SK-N-SH (cell line): ENCODE results near the gene SMCO2. TPM values are rescaled to one million over a fixed set of nuclear protein-coding genes. Genes with fewer than 3 reads are reported as not detected.

Source experiments
- CTCF ChIA-PET: fragments of 300-600, 350-600 bp; formaldehyde crosslinking; extraction: SDS; loops from one replicate; lab custom pipeline; 2021; lab: Yijun Ruan, JAX
- POLR2A ChIA-PET: fragments of 350-600 bp; sonication (Branson Sonifier 250); formaldehyde crosslinking; extraction: SDS; loops from one replicate; lab custom pipeline; 2020; ENCODE audit warnings: antibody characterized with exemption, inconsistent platforms; lab: Yijun Ruan, JAX
- DNase-seq: peaks from one replicate; pipeline ENCODE4 v3.0.0; 2012
- H2AFZ ChIP-seq: fragments of 200-600 bp; sonication (generic); 2 replicates; pipeline ENCODE4 v1.8.1; 2016; ENCODE audit warnings: antibody characterized with exemption, mild to moderate bottlenecking, low read depth
- H3F3A ChIP-seq: fragments of 200-600 bp; sonication (generic); replicated peaks from 2 replicates; pipeline ENCODE3; 2016; ENCODE audit warnings: antibody characterized with exemption, mild to moderate bottlenecking; ENCODE audit not compliant: insufficient read depth
- H3K27ac ChIP-seq, 2 experiments: fragments of 200-500 bp in 1 of 2; fragments of 200-600 bp in 1 of 2; sonication (Bioruptor generic) in 1 of 2; sonication (generic), shearing (Covaris generic) in 1 of 2; 2 replicates each; pipeline versions ENCODE4 v1.5.1 to v1.6.1; 2014 to 2016; ENCODE audit warnings: low read depth in 2 of 2, inconsistent platforms in 1 of 2, low read length in 1 of 2, mild to moderate bottlenecking in 1 of 2, mixed read lengths in 1 of 2
- H3K27me3 ChIP-seq: fragments of 200-600 bp; sonication (generic), shearing (Covaris generic); 2 replicates; pipeline ENCODE4 v1.6.1; 2016; ENCODE audit warnings: mixed run types; ENCODE audit not compliant: insufficient read depth
- H3K36me3 ChIP-seq, 2 experiments: fragments of 200-500 bp in 1 of 2; fragments of 200-600 bp in 1 of 2; sonication (Bioruptor generic) in 1 of 2; sonication (generic) in 1 of 2; replicated peaks in 1 of 2; 2 replicates each; pipeline versions ENCODE3 to v1.5.1; 2014 to 2016; ENCODE audit warnings: low read length in 1 of 2, mild to moderate bottlenecking in 1 of 2; ENCODE audit not compliant: insufficient read depth in 2 of 2, control insufficient read depth in 1 of 2
- H3K4me1 ChIP-seq, 2 experiments: fragments of 200-500 bp in 1 of 2; fragments of 200-600 bp in 1 of 2; sonication (Bioruptor generic) in 1 of 2; sonication (generic), shearing (Covaris generic) in 1 of 2; 2 replicates each; pipeline versions ENCODE4 v1.5.1 to v1.6.1; 2014 to 2016; ENCODE audit warnings: low read depth in 1 of 2, low read length in 1 of 2, mixed run types in 1 of 2; ENCODE audit not compliant: insufficient read depth in 2 of 2, control insufficient read depth in 1 of 2
- H3K4me2 ChIP-seq: fragments of 200-600 bp; sonication (generic), shearing (Covaris generic); 2 replicates; pipeline ENCODE4 v1.6.1; 2017; ENCODE audit warnings: mixed run types
- H3K4me3 ChIP-seq, 2 experiments: fragments of 200-500 bp in 1 of 2; fragments of 200-600 bp in 1 of 2; sonication (Bioruptor generic) in 1 of 2; sonication (generic), shearing (Covaris generic) in 1 of 2; 2 replicates each; pipeline versions ENCODE4 v1.5.1 to v1.8.1; 2014 to 2016; ENCODE audit warnings: low read depth in 2 of 2, inconsistent platforms in 1 of 2, low read length in 1 of 2, mild to moderate bottlenecking in 1 of 2, mixed read lengths in 1 of 2, moderate library complexity in 1 of 2
- H3K79me2 ChIP-seq: fragments of 200-600 bp; sonication (generic); 2 replicates; pipeline ENCODE4 v1.8.1; 2017; ENCODE audit warnings: mild to moderate bottlenecking; ENCODE audit not compliant: insufficient read depth
- H3K9ac ChIP-seq: fragments of 200-600 bp; sonication (generic); 2 replicates; pipeline ENCODE4 v1.6.1; 2017; ENCODE audit warnings: mixed run types
- H3K9me2 ChIP-seq: fragments of 200-600 bp; sonication (generic); 2 replicates; pipeline ENCODE4 v1.6.1; 2017; ENCODE audit warnings: mixed run types
- H3K9me3 ChIP-seq: fragments of 200-600 bp; sonication (generic); 2 replicates; pipeline ENCODE4 v1.6.1; 2017; ENCODE audit warnings: mixed run types, mild to moderate bottlenecking, moderate library complexity
- H4K20me1 ChIP-seq: fragments of 200-600 bp; sonication (generic); 2 replicates; pipeline ENCODE4 v1.6.1; 2017; ENCODE audit warnings: mild to moderate bottlenecking, mixed run types; ENCODE audit not compliant: insufficient read depth
- CHD2 ChIP-seq: fragments of 150-350 bp; IDR thresholded peaks from 2 replicates; pipeline ENCODE4 v1.6.1; 2018; ENCODE audit warnings: low read length; ENCODE audit not compliant: partially characterized antibody
- CTCF ChIP-seq: fragments of 200-600 bp; sonication (generic); IDR thresholded peaks from 2 replicates; pipeline ENCODE4 v1.6.1; 2017; ENCODE audit warnings: antibody characterized with exemption, mild to moderate bottlenecking, moderate library complexity
- ELF1 ChIP-seq: IDR thresholded peaks from 2 replicates; pipeline ENCODE4 v1.4.0; 2012
- EP300 ChIP-seq, 2 experiments: IDR thresholded peaks; 2 replicates each; pipeline versions ENCODE4 v1.4.0 to v1.6.1; 2012; ENCODE audit warnings: borderline replicate concordance in 1 of 2, low read depth in 1 of 2, low read length in 1 of 2
- EZH2phosphoT487 ChIP-seq: fragments of 200-600 bp; sonication (generic); IDR thresholded peaks from 2 replicates; pipeline ENCODE4 v1.6.1; 2017; ENCODE audit warnings: low read depth, mixed run types, mild to moderate bottlenecking, antibody characterized with exemption, moderate library complexity, borderline replicate concordance
- GABPA ChIP-seq: IDR thresholded peaks from 2 replicates; pipeline ENCODE4 v1.4.0; 2012; ENCODE audit warnings: low read depth, mild to moderate bottlenecking
- GATA2 ChIP-seq: sonication (generic); formaldehyde crosslinking; IDR thresholded peaks from 2 replicates; pipeline ENCODE4 v1.5.0; 2020; ENCODE audit warnings: mild to moderate bottlenecking, missing genetic modification reagents
- JUND ChIP-seq: IDR thresholded peaks from 2 replicates; pipeline ENCODE4 v1.4.0; 2012
- MAX ChIP-seq: IDR thresholded peaks from 2 replicates; pipeline ENCODE4 v1.4.0; 2012; ENCODE audit warnings: low read depth
- NFIC ChIP-seq: IDR thresholded peaks from 2 replicates; pipeline ENCODE4 v1.4.0; 2012; ENCODE audit warnings: borderline replicate concordance
- POLR2AphosphoS5 ChIP-seq: IDR thresholded peaks from 2 replicates; pipeline ENCODE4 v1.6.1; 2012; ENCODE audit warnings: low read depth, low read length
- RAD21 ChIP-seq: IDR thresholded peaks from 2 replicates; pipeline ENCODE4 v1.6.1; 2012; ENCODE audit warnings: mild to moderate bottlenecking, low read length
- RFX5 ChIP-seq: IDR thresholded peaks from 2 replicates; pipeline ENCODE4 v1.6.1; 2012; ENCODE audit warnings: mild to moderate bottlenecking, improper control_type of control experiment, low read length
- RXRA ChIP-seq: IDR thresholded peaks from 2 replicates; pipeline ENCODE4 v1.4.0; 2012; ENCODE audit warnings: low read depth, mild to moderate bottlenecking, borderline replicate concordance
- SMC3 ChIP-seq: IDR thresholded peaks from 2 replicates; pipeline ENCODE4 v1.6.1; 2012; ENCODE audit warnings: low read depth, low read length, improper control_type of control experiment
- TAF1 ChIP-seq: IDR thresholded peaks from 2 replicates; pipeline ENCODE4 v1.6.1; 2012; ENCODE audit warnings: low read depth, mild to moderate bottlenecking, low read length, moderate library complexity, borderline replicate concordance
- YY1 ChIP-seq: IDR thresholded peaks from 2 replicates; pipeline ENCODE4 v1.4.0; 2012; ENCODE audit warnings: low read depth, mild to moderate bottlenecking
- WGBS: methylation state at CpG from one replicate; pipeline ENCODE4 v1.1.6; 2017; ENCODE audit warnings: low lambda C conversion rate; 5-methylcytosine and 5-hydroxymethylcytosine counted together
- polyA plus RNA-seq, 3 experiments: library from polyadenylated mRNA; depleted of rRNA; stranded (reverse); fragments of >200 nt; gene quantifications; 2 replicates each; pipeline ENCODE4 v1.2.3, GENCODE V29; 2012
- TF ChIP-seq, protein P1 (sequence below): IDR thresholded peaks from 2 replicates; pipeline ENCODE4 v1.4.0; 2012; ENCODE audit warnings: low read depth, borderline replicate concordance
- TF ChIP-seq, protein P2 (sequence below): IDR thresholded peaks from 2 replicates; pipeline ENCODE4 v1.6.1; 2012; ENCODE audit warnings: mild to moderate bottlenecking, low read depth, low read length, moderate library complexity
- TF ChIP-seq, protein P3 (sequence below): fragments of 150-350 bp; IDR thresholded peaks from 2 replicates; pipeline ENCODE4 v1.6.1; 2017; ENCODE audit warnings: antibody characterized with exemption, low read length, low read depth, borderline replicate concordance

Gene SMCO2
- polyA plus RNA-seq, 1 of the 3 experiments (the other 2 are of a cell fraction): 0.21 TPM

- peaks cover 6% of the 10 kb centered on the region; the same call in 1 of the 2 replicates for H4K20me1 ChIP-seq
- CTCF ChIA-PET: no interaction called here
- no peak for DNase-seq
- no peak overlapping the region for H3K4me3 ChIP-seq
- H3K27ac ChIP-seq: peak overlapping the region in 1 of 2 experiments; percentile 58; a peak in 2 of 4 replicates
- peaks cover 14% of the 10 kb centered on the region for H3F3A ChIP-seq
- POLR2A ChIA-PET: no interaction called here
- no peaks in the 10 kb centered on the region for H3K9me2 ChIP-seq
- H3K36me3 ChIP-seq: no peaks in the 10 kb centered on the region
- H3K4me1 ChIP-seq: peaks cover 17 to 45% of the 10 kb centered on the region in 2 experiments; a peak in 3 of 4 replicates
- H3K9me3 ChIP-seq: no peaks in the 10 kb centered on the region
- peaks cover 35% of the 10 kb centered on the region for H3K79me2 ChIP-seq
- no peak overlapping the region for H2AFZ ChIP-seq
- no peak overlapping the region for H3K4me2 ChIP-seq
- 96% methylated on average over 4 of the region's 4 CpGs for WGBS
- no peak overlapping the region for H3K9ac ChIP-seq
- H3K27me3 ChIP-seq: no peaks in the 10 kb centered on the region
- TF ChIP-seq POLR2AphosphoS5: no peak
- TF ChIP-seq EZH2phosphoT487: no peak
- TF ChIP-seq, protein P1, sequence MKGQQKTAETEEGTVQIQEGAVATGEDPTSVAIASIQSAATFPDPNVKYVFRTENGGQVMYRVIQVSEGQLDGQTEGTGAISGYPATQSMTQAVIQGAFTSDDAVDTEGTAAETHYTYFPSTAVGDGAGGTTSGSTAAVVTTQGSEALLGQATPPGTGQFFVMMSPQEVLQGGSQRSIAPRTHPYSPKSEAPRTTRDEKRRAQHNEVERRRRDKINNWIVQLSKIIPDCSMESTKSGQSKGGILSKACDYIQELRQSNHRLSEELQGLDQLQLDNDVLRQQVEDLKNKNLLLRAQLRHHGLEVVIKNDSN: no peak
- no peak for TF ChIP-seq GATA2
- TF ChIP-seq RXRA: no peak
- no peak for TF ChIP-seq CHD2
- TF ChIP-seq RAD21: no peak
- no peak for TF ChIP-seq NFIC
- TF ChIP-seq MAX: no peak
- TF ChIP-seq, all 33 proteins: peak for 0
These were observed 75.4 kb downstream of the SMCO2 start for GRCh38 chr12:27521981-27522380.

- peak overlapping the region; percentile 95 for H3K9ac ChIP-seq
- WGBS: 6% methylated on average over 6 of the region's 6 CpGs
- peak overlapping the region; percentile 93 to 95 for H3K27ac ChIP-seq
- H4K20me1 ChIP-seq: peaks cover 12% of the 10 kb centered on the region
- H3K4me1 ChIP-seq: peaks cover 17 to 38% of the 10 kb centered on the region in 2 experiments; a peak in 3 of 4 replicates
- peaks cover 0 to 3% of the 10 kb centered on the region in 2 experiments for H3K36me3 ChIP-seq
- peaks cover 14% of the 10 kb centered on the region for H3F3A ChIP-seq
- no peaks in the 10 kb centered on the region for H3K9me2 ChIP-seq
- H3K79me2 ChIP-seq: peaks cover 48% of the 10 kb centered on the region
- DNase-seq: peak; percentile 21
- ChIA-PET POLR2A (no interaction called here), CTCF (interaction anchor here (0.6 to 1.8 kb wide), 5 partner anchors 10 to 129 kb away, joined by 3 to 5 read pairs (median 3); no protein-coding TSS in a partner anchor)
- no peaks in the 10 kb centered on the region for H3K9me3 ChIP-seq
- peak overlapping the region; percentile 68 for H2AFZ ChIP-seq
- H3K27me3 ChIP-seq: no peaks in the 10 kb centered on the region
- peak overlapping the region; percentile 78 to 85 for H3K4me3 ChIP-seq
- peak overlapping the region; percentile 87 for H3K4me2 ChIP-seq
- no peak for TF ChIP-seq ELF1
- 0 out of 2 replicates have a peak, but pooled peaks have one; percentile 9 for TF ChIP-seq RAD21
- TF ChIP-seq SMC3: no peak
- no peak for TF ChIP-seq TAF1
- TF ChIP-seq GATA2: no peak
- no peak for TF ChIP-seq JUND
- no peak for TF ChIP-seq CTCF
- no peak for TF ChIP-seq RFX5
- TF ChIP-seq, protein P1: no peak
- TF ChIP-seq GABPA: no peak
- TF ChIP-seq, protein P2, sequence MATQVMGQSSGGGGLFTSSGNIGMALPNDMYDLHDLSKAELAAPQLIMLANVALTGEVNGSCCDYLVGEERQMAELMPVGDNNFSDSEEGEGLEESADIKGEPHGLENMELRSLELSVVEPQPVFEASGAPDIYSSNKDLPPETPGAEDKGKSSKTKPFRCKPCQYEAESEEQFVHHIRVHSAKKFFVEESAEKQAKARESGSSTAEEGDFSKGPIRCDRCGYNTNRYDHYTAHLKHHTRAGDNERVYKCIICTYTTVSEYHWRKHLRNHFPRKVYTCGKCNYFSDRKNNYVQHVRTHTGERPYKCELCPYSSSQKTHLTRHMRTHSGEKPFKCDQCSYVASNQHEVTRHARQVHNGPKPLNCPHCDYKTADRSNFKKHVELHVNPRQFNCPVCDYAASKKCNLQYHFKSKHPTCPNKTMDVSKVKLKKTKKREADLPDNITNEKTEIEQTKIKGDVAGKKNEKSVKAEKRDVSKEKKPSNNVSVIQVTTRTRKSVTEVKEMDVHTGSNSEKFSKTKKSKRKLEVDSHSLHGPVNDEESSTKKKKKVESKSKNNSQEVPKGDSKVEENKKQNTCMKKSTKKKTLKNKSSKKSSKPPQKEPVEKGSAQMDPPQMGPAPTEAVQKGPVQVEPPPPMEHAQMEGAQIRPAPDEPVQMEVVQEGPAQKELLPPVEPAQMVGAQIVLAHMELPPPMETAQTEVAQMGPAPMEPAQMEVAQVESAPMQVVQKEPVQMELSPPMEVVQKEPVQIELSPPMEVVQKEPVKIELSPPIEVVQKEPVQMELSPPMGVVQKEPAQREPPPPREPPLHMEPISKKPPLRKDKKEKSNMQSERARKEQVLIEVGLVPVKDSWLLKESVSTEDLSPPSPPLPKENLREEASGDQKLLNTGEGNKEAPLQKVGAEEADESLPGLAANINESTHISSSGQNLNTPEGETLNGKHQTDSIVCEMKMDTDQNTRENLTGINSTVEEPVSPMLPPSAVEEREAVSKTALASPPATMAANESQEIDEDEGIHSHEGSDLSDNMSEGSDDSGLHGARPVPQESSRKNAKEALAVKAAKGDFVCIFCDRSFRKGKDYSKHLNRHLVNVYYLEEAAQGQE: no peak
- no peak for TF ChIP-seq YY1
- TF ChIP-seq, protein P3, sequence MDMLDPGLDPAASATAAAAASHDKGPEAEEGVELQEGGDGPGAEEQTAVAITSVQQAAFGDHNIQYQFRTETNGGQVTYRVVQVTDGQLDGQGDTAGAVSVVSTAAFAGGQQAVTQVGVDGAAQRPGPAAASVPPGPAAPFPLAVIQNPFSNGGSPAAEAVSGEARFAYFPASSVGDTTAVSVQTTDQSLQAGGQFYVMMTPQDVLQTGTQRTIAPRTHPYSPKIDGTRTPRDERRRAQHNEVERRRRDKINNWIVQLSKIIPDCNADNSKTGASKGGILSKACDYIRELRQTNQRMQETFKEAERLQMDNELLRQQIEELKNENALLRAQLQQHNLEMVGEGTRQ: no peak
- TF ChIP-seq EP300 (IDR thresholded peaks at IDR 0.05; ENCODE audit: borderline replicate concordance in 1 of 2, low read depth in 1 of 2, low read length in 1 of 2): peak in 1 of 2 experiments; percentile 26; a peak in 1 of 4 replicates
These were observed 76.7 kb downstream of the SMCO2 start for GRCh38 chr12:27523305-27523641.
